ENCODE measurements around the gene FER. TPM values are rescaled to one million over a fixed set of nuclear protein-coding genes. Genes with fewer than 3 reads are reported as not detected.

The FER gene
- polyA plus RNA-seq, 1 donor (not counting 4 experiments of a cell fraction or from before 2014, with no cell fraction given) = 17.1 TPM

- no peak overlapping the region for H3K4me3 ChIP-seq (ENCODE audit: control insufficient read depth in 2 of 3, extremely low read depth in 1 of 3, insufficient read depth in 2 of 3, low read depth in 1 of 3, low read length in 3 of 3)
- H4K20me1 ChIP-seq (ENCODE audit: control insufficient read depth, extremely low read depth, insufficient read depth, low read length) = no peaks in the 10 kb centered on the region
- dilution Hi-C loops (cut with MboI; ENCODE audit: extremely low pct_ligation_motif_present, low sequenced_read_pairs) = no loop called here
- no peak overlapping the region for H3K9ac ChIP-seq (ENCODE audit: control insufficient read depth, extremely low read depth, insufficient read depth, low read length)
- no peaks in the 10 kb centered on the region for H3K27me3 ChIP-seq (ENCODE audit: control insufficient read depth, extremely low read depth, insufficient read depth, low read length)
- no peak for FAIRE-seq
- H2AFZ ChIP-seq (ENCODE audit: control insufficient read depth, low read length) = no peak overlapping the region
- no peak for TF ChIP-seq CTCF (optimal IDR thresholded peaks at IDR 0.05 in 1 of 3, IDR thresholded peaks at IDR 0.05 in 1 of 3, conservative IDR thresholded peaks at IDR 0.05 in 1 of 3; ENCODE audit: extremely low read depth in 1 of 3, insufficient read depth in 2 of 3, low read length in 3 of 3)
- no peak for TF ChIP-seq EZH2 (IDR thresholded peaks at IDR 0.05; ENCODE audit: low read length)
- peaks cover 3% of the 10 kb centered on the region for H3K4me1 ChIP-seq (ENCODE audit: control insufficient read depth, extremely low read depth, insufficient read depth, low read length)
- H3K4me2 ChIP-seq (ENCODE audit: control insufficient read depth, extremely low read depth, insufficient read depth, low read depth, low read length) = no peak overlapping the region
- H3K27ac ChIP-seq (ENCODE audit: control insufficient read depth, insufficient read depth, low read length) = no peak overlapping the region
- no peaks in the 10 kb centered on the region for H3K9me3 ChIP-seq (ENCODE audit: control insufficient read depth, low read depth, low read length)
- H3K36me3 ChIP-seq (ENCODE audit: control insufficient read depth in 2 of 2, extremely low read depth in 1 of 2, insufficient read depth in 2 of 2, low read length in 2 of 2) = no peaks in the 10 kb centered on the region
- no peaks in the 10 kb centered on the region for H3K9me1 ChIP-seq (ENCODE audit: control insufficient read depth, extremely low read depth, insufficient read depth, low read length)
- no peak for DNase-seq (ENCODE audit: low read depth, low spot score)
- H3K79me2 ChIP-seq (ENCODE audit: control insufficient read depth, insufficient read depth, low read length) = no peaks in the 10 kb centered on the region
Measured at GRCh38 chr5:108743319-108743718, 4.4 kb upstream of the FER start.

- no peak for FAIRE-seq
- Histone ChIP-seq H3K4me3 (ENCODE audit: control insufficient read depth in 2 of 3, extremely low read depth in 1 of 3, insufficient read depth in 2 of 3, low read depth in 1 of 3, low read length in 3 of 3) (no peak overlapping the region), H3K4me1 (ENCODE audit: control insufficient read depth, extremely low read depth, insufficient read depth, low read length) (peaks cover 3% of the 10 kb centered on the region), H4K20me1 (ENCODE audit: control insufficient read depth, extremely low read depth, insufficient read depth, low read length) (no peaks in the 10 kb centered on the region), H3K79me2 (ENCODE audit: control insufficient read depth, insufficient read depth, low read length) (no peaks in the 10 kb centered on the region), H2AFZ (ENCODE audit: control insufficient read depth, low read length) (no peak overlapping the region), H3K27me3 (ENCODE audit: control insufficient read depth, extremely low read depth, insufficient read depth, low read length) (no peaks in the 10 kb centered on the region), H3K27ac (ENCODE audit: control insufficient read depth, insufficient read depth, low read length) (no peak overlapping the region), H3K9ac (ENCODE audit: control insufficient read depth, extremely low read depth, insufficient read depth, low read length) (no peak overlapping the region), H3K4me2 (ENCODE audit: control insufficient read depth, extremely low read depth, insufficient read depth, low read depth, low read length) (no peak overlapping the region), H3K9me3 (ENCODE audit: control insufficient read depth, low read depth, low read length) (no peaks in the 10 kb centered on the region), H3K36me3 (ENCODE audit: control insufficient read depth in 2 of 2, extremely low read depth in 1 of 2, insufficient read depth in 2 of 2, low read length in 2 of 2) (no peaks in the 10 kb centered on the region), H3K9me1 (ENCODE audit: control insufficient read depth, extremely low read depth, insufficient read depth, low read length) (no peaks in the 10 kb centered on the region)
- DNase-seq (ENCODE audit: low read depth, low spot score) = no peak
- dilution Hi-C loops (cut with MboI; ENCODE audit: extremely low pct_ligation_motif_present, low sequenced_read_pairs) = no loop called here
- no peak for TF ChIP-seq EZH2 (IDR thresholded peaks at IDR 0.05; ENCODE audit: low read length)
- no peak for TF ChIP-seq CTCF (optimal IDR thresholded peaks at IDR 0.05 in 1 of 3, IDR thresholded peaks at IDR 0.05 in 1 of 3, conservative IDR thresholded peaks at IDR 0.05 in 1 of 3; ENCODE audit: extremely low read depth in 1 of 3, insufficient read depth in 2 of 3, low read length in 3 of 3)
Measured at GRCh38 chr5:108743846-108744245, 3.9 kb upstream of the FER start.

Measured in keratinocyte (primary cell).